Upper lobe of left lung (tissue), 4 donors: ENCODE measurements around the gene CCL26.

Experiments used
- POLR2A ChIP-seq, 4 donors: fragments of 450-650 bp; IDR thresholded peaks; one replicate each; pipeline ENCODE4 v1.5.1; 2016 to 2017; ENCODE audit warnings: antibody characterized with exemption in 4 of 4, mild to moderate bottlenecking in 2 of 4
- TF ChIP-seq, protein P1 (sequence below), 6 experiments: fragments of 450-650 bp in 4 of 6; fragments of 200-600 bp in 2 of 6; sonication (generic) in 2 of 6; IDR thresholded peaks; one replicate each; pipeline ENCODE4 v1.5.1; 2016 to 2019; ENCODE audit warnings: antibody characterized with exemption in 6 of 6

DNA sequence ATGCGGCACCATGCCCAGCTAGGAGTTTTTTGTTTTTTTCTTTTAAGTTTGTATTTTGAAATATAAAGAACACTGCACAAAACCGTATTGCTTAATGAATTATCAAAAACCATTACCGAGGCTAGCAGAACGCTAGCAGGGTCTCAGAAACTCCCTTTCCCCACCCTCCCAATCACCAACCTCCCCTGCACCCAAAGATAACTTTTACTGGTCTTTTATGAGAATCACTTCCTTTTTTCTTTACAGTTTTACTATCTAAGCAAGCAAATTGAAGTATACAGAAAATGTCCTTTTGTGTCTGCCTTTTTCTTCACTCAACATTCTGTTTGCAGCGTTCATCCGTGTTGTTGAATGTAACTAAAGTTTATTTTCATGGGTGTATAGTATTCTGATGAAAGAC is 46.7 kb downstream of the CCL26 start:
- TF ChIP-seq, protein P1, sequence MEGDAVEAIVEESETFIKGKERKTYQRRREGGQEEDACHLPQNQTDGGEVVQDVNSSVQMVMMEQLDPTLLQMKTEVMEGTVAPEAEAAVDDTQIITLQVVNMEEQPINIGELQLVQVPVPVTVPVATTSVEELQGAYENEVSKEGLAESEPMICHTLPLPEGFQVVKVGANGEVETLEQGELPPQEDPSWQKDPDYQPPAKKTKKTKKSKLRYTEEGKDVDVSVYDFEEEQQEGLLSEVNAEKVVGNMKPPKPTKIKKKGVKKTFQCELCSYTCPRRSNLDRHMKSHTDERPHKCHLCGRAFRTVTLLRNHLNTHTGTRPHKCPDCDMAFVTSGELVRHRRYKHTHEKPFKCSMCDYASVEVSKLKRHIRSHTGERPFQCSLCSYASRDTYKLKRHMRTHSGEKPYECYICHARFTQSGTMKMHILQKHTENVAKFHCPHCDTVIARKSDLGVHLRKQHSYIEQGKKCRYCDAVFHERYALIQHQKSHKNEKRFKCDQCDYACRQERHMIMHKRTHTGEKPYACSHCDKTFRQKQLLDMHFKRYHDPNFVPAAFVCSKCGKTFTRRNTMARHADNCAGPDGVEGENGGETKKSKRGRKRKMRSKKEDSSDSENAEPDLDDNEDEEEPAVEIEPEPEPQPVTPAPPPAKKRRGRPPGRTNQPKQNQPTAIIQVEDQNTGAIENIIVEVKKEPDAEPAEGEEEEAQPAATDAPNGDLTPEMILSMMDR (IDR thresholded peaks at IDR 0.05) = no peak
- no peak for TF ChIP-seq POLR2A (IDR thresholded peaks at IDR 0.05)
